WTC11 (cell line): ENCODE data around the gene NCAPD2. TPM values are rescaled to one million over a fixed set of nuclear protein-coding genes. Genes with fewer than 3 reads are reported as not detected.

Experiments
- ATAC-seq: fragments of 200-7000 bp; cut with Tn5 transposase; 2 replicates; pipeline ENCODE4 v1.10.0; 2021; ENCODE audit warnings: mild to moderate bottlenecking, moderate library complexity
- CTCF ChIA-PET: fragments of 300-600 bp; sonication (Branson Sonifier 250); formaldehyde crosslinking; loops from one replicate; lab custom pipeline; 2021; ENCODE audit warnings: antibody characterized with exemption; lab: Charles Lee
- POLR2A ChIA-PET: fragments of 350-600 bp; sonication (Branson Sonifier 250); formaldehyde crosslinking; loops from one replicate; lab custom pipeline; 2021; ENCODE audit warnings: antibody characterized with exemption; lab: Charles Lee
- DNase-seq: peaks from one replicate; pipeline ENCODE4 v3.0.0; 2021; ENCODE audit warnings: low spot score
- H3K27ac Mint-ChIP-seq: 2 replicates; pipeline ENCODE4 v1.8.0; 2021; ENCODE audit warnings: mixed read lengths
- H3K27me3 Mint-ChIP-seq: 2 replicates; pipeline ENCODE4 v1.8.0; 2021; ENCODE audit warnings: low read depth, mild to moderate bottlenecking, moderate library complexity, mixed read lengths
- H3K36me3 Mint-ChIP-seq: 2 replicates; pipeline ENCODE4 v1.8.0; 2021; ENCODE audit warnings: mixed read lengths
- H3K4me1 Mint-ChIP-seq: 2 replicates; pipeline ENCODE4 v1.8.0; 2022; ENCODE audit warnings: mixed read lengths
- H3K4me3 Mint-ChIP-seq: 2 replicates; pipeline ENCODE4 v1.8.0; 2021; ENCODE audit warnings: mild to moderate bottlenecking, moderate library complexity, mixed read lengths
- H3K9me3 Mint-ChIP-seq: 2 replicates; pipeline ENCODE4 v1.8.0; 2021; ENCODE audit warnings: mixed read lengths
- ATF1 ChIP-seq: sonication (generic); formaldehyde crosslinking; IDR thresholded peaks from 2 replicates; pipeline ENCODE4 v1.8.1; 2023; ENCODE audit warnings: mild to moderate bottlenecking, moderate library complexity, missing genetic modification reagents
- ESRRA ChIP-seq: sonication (generic); formaldehyde crosslinking; IDR thresholded peaks from 2 replicates; pipeline ENCODE4 v1.8.1; 2022; ENCODE audit warnings: mild to moderate bottlenecking, missing genetic modification reagents, borderline replicate concordance
- FOXK1 ChIP-seq: sonication (generic); formaldehyde crosslinking; IDR thresholded peaks from 2 replicates; pipeline ENCODE4 v1.8.0; 2022; ENCODE audit warnings: mild to moderate bottlenecking, moderate library complexity, missing genetic modification reagents
- GTF2I ChIP-seq: fragments of 250-450 bp; sonication (Bioruptor Pico); conservative IDR thresholded peaks from 2 replicates; pipeline ENCODE4 v1.4.0; 2021; ENCODE audit warnings: mild to moderate bottlenecking
- HMGA2 ChIP-seq: fragments of 250-450 bp; sonication (Bioruptor Pico); IDR thresholded peaks from 2 replicates; pipeline ENCODE4 v1.4.0; 2021; ENCODE audit warnings: mild to moderate bottlenecking, moderate library complexity
- JAZF1 ChIP-seq: fragments of 250-450 bp; sonication (Bioruptor Pico); IDR thresholded peaks from 2 replicates; pipeline ENCODE4 v1.9.0; 2021; ENCODE audit warnings: moderate library complexity, mild to moderate bottlenecking, inconsistent platforms
- MAX ChIP-seq: sonication (generic); formaldehyde crosslinking; IDR thresholded peaks from 2 replicates; pipeline ENCODE4 v1.8.0; 2022; ENCODE audit warnings: mild to moderate bottlenecking, missing genetic modification reagents
- NFE2L1 ChIP-seq: sonication (generic); formaldehyde crosslinking; IDR thresholded peaks from 2 replicates; pipeline ENCODE4 v1.8.1; 2023; ENCODE audit warnings: missing genetic modification reagents
- NR3C1 ChIP-seq: sonication (generic); formaldehyde crosslinking; conservative IDR thresholded peaks from 2 replicates; pipeline ENCODE4 v1.8.1; 2023; ENCODE audit warnings: low read depth, mild to moderate bottlenecking, missing genetic modification reagents
- PRDM15 ChIP-seq: sonication (generic); formaldehyde crosslinking; IDR thresholded peaks from 2 replicates; pipeline ENCODE4 v1.8.0; 2022; ENCODE audit warnings: missing genetic modification reagents
- PREB ChIP-seq: sonication (generic); formaldehyde crosslinking; IDR thresholded peaks from 2 replicates; pipeline ENCODE4 v1.8.1; 2022; ENCODE audit warnings: mild to moderate bottlenecking, missing genetic modification reagents, moderate library complexity, borderline replicate concordance
- ZNF138 ChIP-seq: sonication (generic); formaldehyde crosslinking; conservative IDR thresholded peaks from 2 replicates; pipeline ENCODE4 v1.8.1; 2022; ENCODE audit warnings: mild to moderate bottlenecking, moderate library complexity, missing genetic modification reagents
- ZNF281 ChIP-seq: sonication (generic); formaldehyde crosslinking; IDR thresholded peaks from 2 replicates; pipeline ENCODE4 v1.8.0; 2023; ENCODE audit warnings: mild to moderate bottlenecking, missing genetic modification reagents
- ZNF396 ChIP-seq: fragments of 250-450 bp; sonication (Bioruptor Pico); IDR thresholded peaks from 2 replicates; pipeline ENCODE4 v1.8.0; 2021; ENCODE audit warnings: mild to moderate bottlenecking, moderate library complexity, borderline replicate concordance
- ZNF532 ChIP-seq: fragments of 250-450 bp; sonication (Bioruptor Pico); IDR thresholded peaks from 2 replicates; pipeline ENCODE4 v1.9.0; 2021; ENCODE audit warnings: mild to moderate bottlenecking, borderline replicate concordance
- total RNA-seq: library from RNA; stranded (reverse); gene quantifications from 3 replicates; pipeline ENCODE4 v1.2.3, GENCODE V29; 2021

NCAPD2 gene
- total RNA-seq, 1 experiment from 2014 or later, result 141 TPM

GRCh38 chr12:6450091-6450868 lies 43.6 kb upstream of the NCAPD2 start:
- Mint-ChIP-seq H3K4me3 (peak overlapping the region; percentile 51; the same call in 1 of the 2 replicates), H3K27me3 (no peaks in the 10 kb centered on the region), H3K27ac (peak overlapping the region; percentile 92; the same call in 1 of the 2 replicates), H3K4me1 (peaks cover 39% of the 10 kb centered on the region), H3K36me3 (no peaks in the 10 kb centered on the region), H3K9me3 (no peaks in the 10 kb centered on the region)
- ChIA-PET POLR2A (interaction anchor here (0.6 to 2.3 kb wide), 5 partner anchors 20 to 483 kb away, joined by 3 to 16 read pairs (median 3); partner anchors contain the start of genes SCNN1A and VAMP1), CTCF (interaction anchor here (0.6 to 3.9 kb wide), 6 partner anchors 15 to 124 kb away, joined by 3 to 39 read pairs (median 6); no protein-coding TSS in a partner anchor)
- TF ChIP-seq ZNF532 (CRISPR knock-in tag) (no peak), FOXK1 (CRISPR knock-in tag) (no peak), JAZF1 (no peak), NFE2L1 (CRISPR knock-in tag) (no peak), NR3C1 (CRISPR knock-in tag) (no peak), PREB (CRISPR knock-in tag) (no peak), ATF1 (no peak), HMGA2 (CRISPR knock-in tag) (no peak), ZNF138 (CRISPR knock-in tag) (no peak), ESRRA (CRISPR knock-in tag) (no peak)
- no peak; the same call in 1 of the 2 replicates for ATAC-seq
- DNase-seq, result peak; percentile 8

GRCh38 chr12:6450869-6451347 lies 43.0 kb upstream of the NCAPD2 start:
- POLR2A ChIA-PET, result interaction anchor here (0.6 to 2.3 kb wide), 7 partner anchors 17 to 483 kb away, joined by 3 to 16 read pairs (median 3); partner anchors contain the start of genes MRPL51, SCNN1A and VAMP1
- Mint-ChIP-seq H3K4me1 (peaks cover 39% of the 10 kb centered on the region), H3K4me3 (peak overlapping the region; percentile 51), H3K27me3 (no peaks in the 10 kb centered on the region), H3K27ac (peak overlapping the region; percentile 92), H3K9me3 (no peaks in the 10 kb centered on the region), H3K36me3 (no peaks in the 10 kb centered on the region)
- no peak for DNase-seq
- CTCF ChIA-PET, result interaction anchor here (0.6 to 3.9 kb wide), 8 partner anchors 15 to 125 kb away, joined by 3 to 39 read pairs (median 6); partner anchors contain the start of gene VAMP1
- TF ChIP-seq MAX (CRISPR knock-in tag) (0 out of 2 replicates have a peak, but pooled peaks have one; percentile 39), ZNF396 (0 out of 2 replicates have a peak, but pooled peaks have one; percentile 17), ZNF281 (CRISPR knock-in tag) (peak; percentile 96), PREB (CRISPR knock-in tag) (no peak), GTF2I (CRISPR knock-in tag) (no peak), PRDM15 (CRISPR knock-in tag) (peak; percentile 45; the same call in 1 of the 2 replicates)
- ATAC-seq, result peak; percentile 59
